Activated T-helper 17 cell treated with anti-CD3 and anti-CD28 coated beads, Interleukin-2, amount 50 U/mL, for 72 hours (primary cell): ENCODE data around the gene CYP27B1. TPM values are rescaled to one million over a fixed set of nuclear protein-coding genes. Genes with fewer than 3 reads are reported as not detected.

Experiments used
- ATAC-seq: fragments of 150-1000 bp; cut with Tn5 transposase; replicated peaks from 2 replicates; pipeline ENCODE4 v1.10.0; 2021; ENCODE audit warnings: mild to moderate bottlenecking, moderate library complexity
- H3K27ac Mint-ChIP-seq: one replicate; pipeline ENCODE4 v1.8.0; 2022; ENCODE audit warnings: mixed read lengths
- H3K27me3 Mint-ChIP-seq: one replicate; pipeline ENCODE4 v1.8.0; 2022; ENCODE audit warnings: mixed read lengths
- H3K36me3 Mint-ChIP-seq: one replicate; pipeline ENCODE4 v1.8.0; 2022; ENCODE audit warnings: low read depth, mild to moderate bottlenecking, mixed read lengths
- H3K4me1 Mint-ChIP-seq: one replicate; pipeline ENCODE4 v1.8.0; 2022; ENCODE audit warnings: mixed read lengths
- H3K4me3 Mint-ChIP-seq: one replicate; pipeline ENCODE4 v1.8.0; 2022; ENCODE audit warnings: mild to moderate bottlenecking, mixed read lengths
- H3K9me3 Mint-ChIP-seq: one replicate; pipeline ENCODE4 v1.8.0; 2022; ENCODE audit warnings: mixed read lengths
- total RNA-seq, 2 donors: library from RNA; stranded (reverse); gene quantifications; one replicate each; pipeline ENCODE4 v1.2.3, GENCODE V29; 2022

Gene CYP27B1
- total RNA-seq, 2 donors from 2014 or later = 14.4 to 14.7 TPM

GRCh38 chr12:57744194-57744776 is 22.6 kb downstream of the CYP27B1 start:
- Mint-ChIP-seq H3K9me3 (no peaks in the 10 kb centered on the region), H3K27me3 (no peaks in the 10 kb centered on the region), H3K27ac (peak overlapping the region; percentile 93), H3K4me3 (peak overlapping the region; percentile 95), H3K36me3 (peaks cover 65% of the 10 kb centered on the region), H3K4me1 (peaks cover 23% of the 10 kb centered on the region)
- peak; percentile 54 for ATAC-seq

GRCh38 chr12:57743769-57744168 is 23.1 kb downstream of the CYP27B1 start:
- Mint-ChIP-seq H3K4me1 (peaks cover 26% of the 10 kb centered on the region), H3K36me3 (peaks cover 65% of the 10 kb centered on the region), H3K4me3 (peak overlapping the region; percentile 95), H3K27ac (peak overlapping the region; percentile 93), H3K9me3 (no peaks in the 10 kb centered on the region), H3K27me3 (no peaks in the 10 kb centered on the region)
- no peak for ATAC-seq

- ATAC-seq = peak; percentile 74
- peaks cover 26% of the 10 kb centered on the region for H3K4me1 Mint-ChIP-seq
- no peaks in the 10 kb centered on the region for H3K27me3 Mint-ChIP-seq
- no peaks in the 10 kb centered on the region for H3K9me3 Mint-ChIP-seq
- H3K4me3 Mint-ChIP-seq = peak overlapping the region; percentile 99
- peak overlapping the region; percentile 97 for H3K27ac Mint-ChIP-seq
- peaks cover 49% of the 10 kb centered on the region for H3K36me3 Mint-ChIP-seq
Observed at GRCh38 chr12:57741844-57742738, 24.8 kb downstream of the CYP27B1 start.

GRCh38 chr12:57741413-57741789 is 25.5 kb downstream of the CYP27B1 start:
- peaks cover 49% of the 10 kb centered on the region for H3K36me3 Mint-ChIP-seq
- no peaks in the 10 kb centered on the region for H3K9me3 Mint-ChIP-seq
- no peaks in the 10 kb centered on the region for H3K27me3 Mint-ChIP-seq
- H3K4me1 Mint-ChIP-seq = peaks cover 30% of the 10 kb centered on the region
- H3K27ac Mint-ChIP-seq = peak overlapping the region; percentile 97
- ATAC-seq = no peak
- H3K4me3 Mint-ChIP-seq = peak overlapping the region; percentile 99

- Mint-ChIP-seq H3K27me3 (no peaks in the 10 kb centered on the region), H3K36me3 (peaks cover 46% of the 10 kb centered on the region), H3K9me3 (no peaks in the 10 kb centered on the region), H3K27ac (peak overlapping the region; percentile 97), H3K4me3 (peak overlapping the region; percentile 99), H3K4me1 (peaks cover 32% of the 10 kb centered on the region)
- ATAC-seq = peak; percentile 68
Observed at GRCh38 chr12:57740656-57741412, 26.0 kb downstream of the CYP27B1 start.

- Mint-ChIP-seq H3K27me3 (no peaks in the 10 kb centered on the region), H3K36me3 (peaks cover 48% of the 10 kb centered on the region), H3K27ac (peak overlapping the region; percentile 97), H3K4me3 (peak overlapping the region; percentile 99), H3K9me3 (no peaks in the 10 kb centered on the region), H3K4me1 (peaks cover 27% of the 10 kb centered on the region)
- no peak for ATAC-seq
Observed at GRCh38 chr12:57739914-57740538, 26.9 kb downstream of the CYP27B1 start.

GRCh38 chr12:57739387-57739786 is 27.5 kb downstream of the CYP27B1 start:
- Mint-ChIP-seq H3K4me1 (peaks cover 27% of the 10 kb centered on the region), H3K36me3 (peaks cover 48% of the 10 kb centered on the region), H3K4me3 (peak overlapping the region; percentile 99), H3K9me3 (no peaks in the 10 kb centered on the region), H3K27ac (peak overlapping the region; percentile 80), H3K27me3 (no peaks in the 10 kb centered on the region)
- no peak for ATAC-seq

GRCh38 chr12:57738661-57739237 is 28.1 kb downstream of the CYP27B1 start, which contains the start of gene AGAP2:
Gene AGAP2 (minus strand): TSS chr12:57738742. CDS start chr12:57738246, 496 bp downstream.
- no peak for ATAC-seq
- H3K9me3 Mint-ChIP-seq = no peaks in the 10 kb centered on the region
- peaks cover 22% of the 10 kb centered on the region for H3K4me1 Mint-ChIP-seq
- H3K36me3 Mint-ChIP-seq = peaks cover 51% of the 10 kb centered on the region
- no peaks in the 10 kb centered on the region for H3K27me3 Mint-ChIP-seq
- H3K27ac Mint-ChIP-seq = peak within 1 kb of the TSS; percentile 80
- peak within 1 kb of the TSS; percentile 99 for H3K4me3 Mint-ChIP-seq

GRCh38 chr12:57737467-57738460 is 29.1 kb downstream of the CYP27B1 start:
- H3K9me3 Mint-ChIP-seq = no peaks in the 10 kb centered on the region
- peaks cover 61% of the 10 kb centered on the region for H3K36me3 Mint-ChIP-seq
- H3K27me3 Mint-ChIP-seq = no peaks in the 10 kb centered on the region
- no peak for ATAC-seq
- no peak overlapping the region for H3K4me3 Mint-ChIP-seq
- peaks cover 23% of the 10 kb centered on the region for H3K4me1 Mint-ChIP-seq
- no peak overlapping the region for H3K27ac Mint-ChIP-seq

GRCh38 chr12:57736741-57737466 is 30.0 kb downstream of the CYP27B1 start:
- peaks cover 69% of the 10 kb centered on the region for H3K36me3 Mint-ChIP-seq
- H3K4me3 Mint-ChIP-seq = no peak overlapping the region
- peaks cover 27% of the 10 kb centered on the region for H3K4me1 Mint-ChIP-seq
- no peaks in the 10 kb centered on the region for H3K27me3 Mint-ChIP-seq
- no peak for ATAC-seq
- peak overlapping the region; percentile 78 for H3K27ac Mint-ChIP-seq
- no peaks in the 10 kb centered on the region for H3K9me3 Mint-ChIP-seq

GRCh38 chr12:57735952-57736740 is 30.7 kb downstream of the CYP27B1 start:
- peak overlapping the region; percentile 78 for H3K27ac Mint-ChIP-seq
- H3K36me3 Mint-ChIP-seq = peaks cover 74% of the 10 kb centered on the region
- no peak for ATAC-seq
- H3K4me1 Mint-ChIP-seq = peaks cover 24% of the 10 kb centered on the region
- no peaks in the 10 kb centered on the region for H3K27me3 Mint-ChIP-seq
- H3K9me3 Mint-ChIP-seq = no peaks in the 10 kb centered on the region
- H3K4me3 Mint-ChIP-seq = no peak overlapping the region
